A673 (cell line): ENCODE data around the gene ZNF415. TPM values are rescaled to one million over a fixed set of nuclear protein-coding genes. Genes with fewer than 3 reads are reported as not detected.

ENCODE experiments used
- BruUV-seq: library from RNA; stranded (reverse); fragments of 400-500 nt; replicated peaks from 2 replicates; lab custom pipeline; 2021; lab: Mats Ljungman, UMichigan
- CTCF ChIA-PET: fragments of 300-600 bp; sonication (Branson Sonifier 250); formaldehyde crosslinking; loops from one replicate; lab custom pipeline; 2022; ENCODE audit warnings: antibody characterized with exemption; lab: Charles Lee
- POLR2A ChIA-PET: fragments of 300-600 bp; sonication (Branson Sonifier 250); formaldehyde crosslinking; loops from one replicate; lab custom pipeline; 2022; ENCODE audit warnings: antibody characterized with exemption; ENCODE audit not compliant: low non-redundant PET; lab: Charles Lee
- DNase-seq: peaks from one replicate; pipeline ENCODE4 v3.0.0-alpha.2; 2015; ENCODE audit warnings: low spot score
- H3K27ac ChIP-seq: fragments of 200-600 bp; sonication (generic); 2 replicates; pipeline ENCODE4 v1.5.1; 2016; ENCODE audit warnings: mixed run types, low read depth, mild to moderate bottlenecking, mixed read lengths, antibody characterized with exemption, low read length; ENCODE audit not compliant: poor library complexity, severe bottlenecking
- H3K27me3 ChIP-seq: fragments of 200-600 bp; sonication (generic); replicated peaks from 2 replicates; pipeline ENCODE4 v1.6.1; 2017; ENCODE audit warnings: mixed run types, low read depth, mild to moderate bottlenecking, mixed read lengths, antibody characterized with exemption, low read length; ENCODE audit not compliant: insufficient read depth, poor library complexity
- H3K36me3 ChIP-seq: fragments of 200-600 bp; sonication (generic); 2 replicates; pipeline ENCODE4 v1.6.1; 2016; ENCODE audit warnings: mixed run types, mild to moderate bottlenecking, mixed read lengths, antibody characterized with exemption, low read length; ENCODE audit not compliant: insufficient read depth, poor library complexity, severe bottlenecking
- H3K4me1 ChIP-seq: fragments of 200-600 bp; sonication (generic); 2 replicates; pipeline ENCODE4 v1.6.1; 2017; ENCODE audit warnings: mixed run types, mild to moderate bottlenecking, mixed read lengths, antibody characterized with exemption, low read length; ENCODE audit not compliant: insufficient read depth, poor library complexity, severe bottlenecking
- H3K4me3 ChIP-seq: fragments of 200-600 bp; sonication (generic); 2 replicates; pipeline ENCODE4 v1.5.1; 2016; ENCODE audit warnings: low read depth, mixed run types, mild to moderate bottlenecking, mixed read lengths, low read length; ENCODE audit not compliant: poor library complexity, severe bottlenecking
- H3K9me3 ChIP-seq: fragments of 200-600 bp; sonication (generic); 2 replicates; pipeline ENCODE4 v1.6.1; 2016; ENCODE audit warnings: mixed run types, low read depth, mild to moderate bottlenecking, mixed read lengths, antibody characterized with exemption, low read length; ENCODE audit not compliant: poor library complexity, severe bottlenecking
- EZH2 ChIP-seq: fragments of 200-600 bp; sonication (generic); IDR thresholded peaks from 2 replicates; pipeline ENCODE4 v1.6.1; 2017; ENCODE audit warnings: borderline replicate concordance, low read depth, mild to moderate bottlenecking, mixed read lengths, antibody characterized with exemption, low read length; ENCODE audit not compliant: poor library complexity, severe bottlenecking
- intact Hi-C: fragments of 100-400 bp; cut with micrococcal nuclease; formaldehyde crosslinking; loops from one replicate; pipeline ENCODE4 v1.10.0; 2022; ENCODE audit not compliant: unreplicated experiment
- total RNA-seq: library from RNA; stranded (reverse); gene quantifications from 2 replicates; pipeline ENCODE4 v1.2.3, GENCODE V29; 2021
- TF ChIP-seq, protein P1 (sequence below): fragments of 300-800, 200-600 bp; sonication (generic); conservative IDR thresholded peaks from 2 replicates; pipeline ENCODE4 v1.5.1; 2017; ENCODE audit warnings: low read depth, mild to moderate bottlenecking, antibody characterized with exemption, low read length, moderate library complexity, mixed read lengths

The ZNF415 gene
- total RNA-seq, 1 experiment from 2014 or later = 1.7 TPM

DNA sequence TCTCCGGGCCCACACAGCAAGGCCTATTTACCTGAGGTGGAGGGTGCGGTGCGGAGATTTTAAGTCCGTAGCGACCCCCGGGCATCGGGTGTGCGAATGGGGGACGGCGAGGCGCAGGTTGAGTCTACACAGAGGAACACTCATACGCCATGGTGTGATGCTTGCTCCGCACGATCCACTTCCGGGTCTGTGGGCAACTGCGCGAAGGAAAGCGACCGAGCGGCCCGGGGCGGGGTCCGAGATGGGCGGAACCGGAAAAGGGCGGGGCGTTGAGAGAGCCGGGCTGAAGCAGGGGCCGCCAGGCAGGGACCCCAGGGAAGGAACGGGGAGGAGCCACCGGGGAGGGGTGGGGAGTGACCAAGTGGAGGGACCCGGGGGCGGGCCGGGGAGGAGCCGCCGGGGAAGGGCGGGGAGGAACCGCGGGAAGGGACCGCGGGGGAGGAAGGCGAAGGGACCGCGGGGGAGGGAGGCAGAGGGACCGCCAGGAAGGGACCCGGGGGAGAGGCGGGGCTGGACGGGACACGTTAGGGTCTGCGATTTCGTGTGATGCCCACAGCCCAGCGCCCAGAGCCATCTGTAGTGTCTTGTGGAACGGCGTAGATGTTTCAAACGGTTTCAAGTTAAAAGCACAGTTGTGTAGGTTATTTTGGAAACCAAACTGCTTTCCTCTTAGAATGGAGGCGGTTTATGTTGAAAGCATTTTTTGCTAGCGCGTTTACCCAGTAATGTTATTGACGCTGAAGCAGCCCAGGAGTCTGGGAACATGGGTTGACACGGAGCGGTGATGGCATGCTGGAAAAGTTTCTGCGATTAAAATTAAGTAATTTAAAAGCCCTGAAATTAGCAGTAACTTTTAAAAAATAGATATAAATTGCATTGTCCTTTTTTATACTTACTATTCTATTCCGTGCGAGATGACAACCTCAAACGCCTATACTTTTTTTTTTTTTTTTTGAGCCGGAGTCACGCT, 29.2 kb downstream of the ZNF415 start, which contains the start of gene ZNF160:
TSS of gene ZNF160 (minus strand) at position 189 of the 970 bp plus-strand sequence. CDS start 17,146 bp downstream, outside the sequence.
- Histone ChIP-seq H3K9me3 (peaks cover 12% of the 10 kb centered on the region), H3K27me3 (no peaks in the 10 kb centered on the region), H3K4me1 (no peaks in the 10 kb centered on the region), H3K27ac (peak within 1 kb of the TSS; percentile 91), H3K4me3 (peak within 1 kb of the TSS; percentile 96), H3K36me3 (no peaks in the 10 kb centered on the region)
- ChIA-PET POLR2A (no interaction called here), CTCF (interaction anchor here (0.7 kb wide), 1 partner anchor 124 kb away, joined by 6 read pairs; no protein-coding TSS in a partner anchor)
- intact Hi-C loops = no loop called here
- no TSS peak for BruUV-seq
- TF ChIP-seq EZH2 = no peak
- TF ChIP-seq, protein P1, sequence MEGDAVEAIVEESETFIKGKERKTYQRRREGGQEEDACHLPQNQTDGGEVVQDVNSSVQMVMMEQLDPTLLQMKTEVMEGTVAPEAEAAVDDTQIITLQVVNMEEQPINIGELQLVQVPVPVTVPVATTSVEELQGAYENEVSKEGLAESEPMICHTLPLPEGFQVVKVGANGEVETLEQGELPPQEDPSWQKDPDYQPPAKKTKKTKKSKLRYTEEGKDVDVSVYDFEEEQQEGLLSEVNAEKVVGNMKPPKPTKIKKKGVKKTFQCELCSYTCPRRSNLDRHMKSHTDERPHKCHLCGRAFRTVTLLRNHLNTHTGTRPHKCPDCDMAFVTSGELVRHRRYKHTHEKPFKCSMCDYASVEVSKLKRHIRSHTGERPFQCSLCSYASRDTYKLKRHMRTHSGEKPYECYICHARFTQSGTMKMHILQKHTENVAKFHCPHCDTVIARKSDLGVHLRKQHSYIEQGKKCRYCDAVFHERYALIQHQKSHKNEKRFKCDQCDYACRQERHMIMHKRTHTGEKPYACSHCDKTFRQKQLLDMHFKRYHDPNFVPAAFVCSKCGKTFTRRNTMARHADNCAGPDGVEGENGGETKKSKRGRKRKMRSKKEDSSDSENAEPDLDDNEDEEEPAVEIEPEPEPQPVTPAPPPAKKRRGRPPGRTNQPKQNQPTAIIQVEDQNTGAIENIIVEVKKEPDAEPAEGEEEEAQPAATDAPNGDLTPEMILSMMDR = no peak
- peak; percentile 98 for DNase-seq

DNA sequence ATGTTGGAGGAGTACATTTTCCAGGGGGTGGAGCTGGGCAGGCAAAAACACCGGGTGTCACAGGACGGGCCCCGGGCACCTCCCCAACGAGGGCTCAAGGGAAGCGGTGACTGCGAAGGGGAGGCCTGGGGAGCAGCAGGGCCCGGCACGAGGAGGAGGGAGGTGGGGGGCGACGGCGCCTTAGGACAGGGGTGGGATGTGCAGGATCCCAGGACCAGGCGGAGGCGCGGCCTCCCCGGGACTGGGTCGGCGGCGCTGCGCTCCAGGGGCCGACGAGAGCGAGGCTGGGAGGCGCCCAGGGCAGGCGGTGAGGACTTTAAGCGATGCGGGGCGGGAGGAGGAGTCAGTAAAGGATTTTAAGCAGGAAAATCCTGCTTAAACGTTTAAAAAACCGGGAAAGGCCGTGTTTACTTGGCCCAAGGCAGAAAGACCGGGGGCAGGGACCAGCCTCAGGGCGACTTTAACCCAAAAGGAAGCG, 29.9 kb downstream of the ZNF415 start:
- ChIA-PET CTCF (no interaction called here), POLR2A (interaction anchor here (0.5 to 0.7 kb wide), 2 partner anchors 43 to 221 kb away, joined by 3 to 10 read pairs; no protein-coding TSS in a partner anchor)
- peak; percentile 23 for DNase-seq
- H3K36me3 ChIP-seq = peaks cover 3% of the 10 kb centered on the region
- intact Hi-C loops = no loop called here
- no peaks in the 10 kb centered on the region for H3K4me1 ChIP-seq
- BruUV-seq = no TSS peak
- peaks cover 4% of the 10 kb centered on the region for H3K9me3 ChIP-seq
- peak overlapping the region; percentile 91 for H3K27ac ChIP-seq
- TF ChIP-seq, protein P1 = no peak
- no peak for TF ChIP-seq EZH2
- peak overlapping the region; percentile 96 for H3K4me3 ChIP-seq
- H3K27me3 ChIP-seq = no peaks in the 10 kb centered on the region

DNA sequence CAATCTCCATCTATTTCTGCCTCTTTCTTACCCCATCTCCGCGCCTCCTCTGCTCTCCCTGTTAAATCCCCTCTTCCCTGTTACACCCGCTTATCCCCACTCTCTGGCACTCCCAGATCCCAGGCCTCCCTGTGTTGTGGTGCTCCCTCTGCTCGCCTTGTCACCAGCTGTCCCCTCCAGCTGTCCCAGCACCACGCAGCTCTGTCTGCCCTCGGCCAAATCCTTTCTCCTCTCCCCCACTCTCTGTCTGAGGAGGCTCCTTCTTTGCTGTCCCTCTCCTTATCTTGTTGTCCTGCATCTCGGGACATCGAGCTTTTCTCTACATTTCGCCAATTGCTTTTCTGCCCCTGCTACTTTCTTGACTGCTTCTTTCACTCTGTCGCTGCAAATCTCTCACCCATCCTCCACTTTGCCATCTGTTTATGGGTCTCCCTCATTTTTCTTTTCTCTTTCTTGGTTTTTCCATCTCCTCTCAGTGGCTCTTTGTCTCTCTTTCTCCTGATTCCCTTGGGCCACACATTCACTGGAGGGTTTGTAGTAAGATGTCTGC, 30.4 kb downstream of the ZNF415 start:
- intact Hi-C loops = no loop called here
- ChIA-PET POLR2A (interaction anchor here (0.5 to 0.7 kb wide), 2 partner anchors 42 to 221 kb away, joined by 3 to 10 read pairs; no protein-coding TSS in a partner anchor), CTCF (no interaction called here)
- Histone ChIP-seq H3K27me3 (no peaks in the 10 kb centered on the region), H3K4me1 (no peaks in the 10 kb centered on the region), H3K27ac (peak overlapping the region; percentile 91), H3K9me3 (no peaks in the 10 kb centered on the region), H3K4me3 (peak overlapping the region; percentile 96), H3K36me3 (peaks cover 5% of the 10 kb centered on the region)
- TF ChIP-seq, protein P1 = no peak
- TF ChIP-seq EZH2 = no peak
- TSS peak; percentile 55 for BruUV-seq
- DNase-seq = no peak
